Psoas muscle (tissue), 8 donors: ENCODE data around the gene PKNOX2. TPM values are rescaled to one million over a fixed set of nuclear protein-coding genes. Genes with fewer than 3 reads are reported as not detected.

Source experiments
- ATAC-seq, 4 donors: fragments of 200-7000 bp; cut with Tn5 transposase; one replicate each; pipeline ENCODE4 v1.9.1; 2020; ENCODE audit warnings: moderate library complexity in 3 of 4, mild to moderate bottlenecking in 2 of 4
- DNase-seq, 2 donors: peaks; one replicate each; pipeline ENCODE4 v3.0.0-alpha.2; 2020
- H3K27ac ChIP-seq: fragments of 200-600 bp; one replicate; pipeline ENCODE4 v1.8.0; 2022
- H3K27me3 ChIP-seq, 3 donors: fragments of 200-600 bp in 1 of 3; one replicate each; pipeline versions ENCODE4 v1.6.1 to v1.8.0; 2013 to 2022; ENCODE audit warnings: low read length in 2 of 3, mild to moderate bottlenecking in 2 of 3, moderate library complexity in 1 of 3; ENCODE audit not compliant: insufficient read depth in 3 of 3
- H3K36me3 ChIP-seq, 2 donors: fragments of 200-600 bp in 1 of 2; one replicate each; pipeline versions ENCODE4 v1.6.1 to v1.8.0; 2013 to 2022; ENCODE audit warnings: low read depth in 1 of 2, mild to moderate bottlenecking in 1 of 2, moderate library complexity in 1 of 2; ENCODE audit not compliant: insufficient read depth in 1 of 2
- H3K4me1 ChIP-seq: fragments of 200-600 bp; one replicate; pipeline ENCODE4 v1.8.0; 2022
- H3K4me3 ChIP-seq: fragments of 200-600 bp; one replicate; pipeline ENCODE4 v1.8.0; 2022; ENCODE audit warnings: mild to moderate bottlenecking
- H3K9me3 ChIP-seq: fragments of 200-600 bp; one replicate; pipeline ENCODE4 v1.8.0; 2022
- CTCF ChIP-seq: fragments of 200-600 bp; IDR thresholded peaks from one replicate; pipeline ENCODE4 v1.8.0; 2022; ENCODE audit warnings: antibody characterized with exemption
- WGBS, 3 donors: extraction: QIAGEN DNeasy Blood & Tissue Kit; methylation state at CpG; one replicate each; pipeline versions ENCODE4 v1.1.6 to v1.1.7; 2013; 5-methylcytosine and 5-hydroxymethylcytosine counted together
- intact Hi-C, 2 donors: fragments of 100-400 bp; cut with DNase I; formaldehyde crosslinking; loops; one replicate each; pipeline versions ENCODE4 v1.11.0 to v1.14.2; 2022
- polyA plus RNA-seq, 3 donors: library from polyadenylated mRNA; stranded (reverse); fragments of 200-250 nt; gene quantifications; one replicate each; pipeline ENCODE4 v1.2.3, GENCODE V29; 2013
- total RNA-seq, 4 donors: library from RNA; stranded (reverse); fragmentation: NEBNext Ultra II Directional in 2 of 4; extraction: Animal tissue kit (Norgen Biotek cat#: 25700) in 2 of 4; gene quantifications; one replicate each; pipeline versions ENCODE4 v1.2.1 to v1.2.4, GENCODE V29; 2021 to 2023
- donor health status: healthy with polysubstance abuse.
- donor health status: DM: no; HTN: no; CAD: no; lungs with moderate emphysema.
- donor health status: Bipolar disorder and iron deficiency.
- donor health status: healthy.
- donor health status: DM: yes; HTN: yes; CAD: no.
- donor health status: DM: no; HTN: no; CAD: no.
- donor health status: DM: no; HTN: no; CAD: no.
- donor health status: DM: yes; HTN: yes; CAD: no.

PKNOX2 gene
- total and polyA plus RNA-seq, 7 donors = 1.8 to 30.5 (median 14.5) TPM

- 90 to 94% (median 92%) methylated on average over 5 of the region's 5 CpGs for WGBS, 3 donors
- peaks cover 18% of the 10 kb centered on the region for H3K4me1 ChIP-seq
- H3K27me3 ChIP-seq = no peaks in the 10 kb centered on the region
- no peak for TF ChIP-seq CTCF
- no peak overlapping the region for H3K4me3 ChIP-seq
- DNase-seq (no peak), ATAC-seq (no peak)
- peaks cover 0 to 20% of the 10 kb centered on the region in 2 donors for H3K36me3 ChIP-seq
- intact Hi-C loops = no loop called here
- no peak overlapping the region for H3K27ac ChIP-seq
- H3K9me3 ChIP-seq = no peaks in the 10 kb centered on the region
These were observed 232.9 kb downstream of the PKNOX2 start for GRCh38 chr11:125397421-125397820.

- ATAC-seq (no peak), DNase-seq (no peak)
- TF ChIP-seq CTCF = no peak
- Histone ChIP-seq H3K4me1 (peaks cover 26% of the 10 kb centered on the region), H3K4me3 (no peak overlapping the region), H3K9me3 (no peaks in the 10 kb centered on the region), H3K36me3 (peaks cover 0 to 20% of the 10 kb centered on the region in 2 donors), H3K27ac (no peak overlapping the region), H3K27me3 (no peaks in the 10 kb centered on the region)
- intact Hi-C loops = no loop called here
- 80 to 89% (median 81%) methylated on average over 4 of the region's 4 CpGs for WGBS, 3 donors
These were observed 233.9 kb downstream of the PKNOX2 start for GRCh38 chr11:125398475-125398874.

- Histone ChIP-seq H3K36me3 (peaks cover 0 to 20% of the 10 kb centered on the region in 2 donors), H3K27ac (no peak overlapping the region), H3K9me3 (no peaks in the 10 kb centered on the region), H3K4me3 (no peak overlapping the region), H3K27me3 (no peaks in the 10 kb centered on the region), H3K4me1 (peaks cover 32% of the 10 kb centered on the region)
- 85 to 91% (median 87%) methylated on average over 12 of the region's 12 CpGs for WGBS, 3 donors
- TF ChIP-seq CTCF = no peak
- intact Hi-C loops = no loop called here
- no peak for DNase-seq
- ATAC-seq = no peak
These were observed 234.6 kb downstream of the PKNOX2 start for GRCh38 chr11:125398994-125399640.

- intact Hi-C loops = loop anchor here in 1 of 2 donors (2.0 to 5.0 kb wide), 3 partner anchors 23 to 188 kb away; no protein-coding TSS in a partner anchor
These were observed 235.4 kb downstream of the PKNOX2 start for GRCh38 chr11:125399945-125400344.

More at GRCh38 chr11:125399945-125400344, 235.4 kb downstream of the PKNOX2 start:
- Histone ChIP-seq H3K9me3 (no peaks in the 10 kb centered on the region), H3K27ac (no peak overlapping the region), H3K27me3 (no peaks in the 10 kb centered on the region), H3K4me1 (peaks cover 40% of the 10 kb centered on the region), H3K36me3 (peaks cover 0 to 20% of the 10 kb centered on the region in 2 donors), H3K4me3 (no peak overlapping the region)
- WGBS, 3 donors = 93 to 95% (median 94%) methylated on average over 6 of the region's 6 CpGs
- TF ChIP-seq CTCF = no peak
- ATAC-seq (no peak), DNase-seq (no peak)
